Progenitor cell of endocrine pancreas (in vitro differentiated cells): ENCODE measurements around the gene KLHDC4. TPM values are rescaled to one million over a fixed set of nuclear protein-coding genes. Genes with fewer than 3 reads are reported as not detected.

Experiments used
- DNase-seq: peaks from one replicate; pipeline ENCODE4 v3.0.0; 2021; ENCODE audit warnings: low spot score; ENCODE audit not compliant: unreplicated experiment
- H3K27ac Mint-ChIP-seq: 2 replicates; pipeline ENCODE4 v1.8.0; 2021; ENCODE audit warnings: mild to moderate bottlenecking, moderate library complexity, mixed read lengths
- H3K27me3 Mint-ChIP-seq: 2 replicates; pipeline ENCODE4 v1.8.0; 2021; ENCODE audit warnings: mixed read lengths
- H3K36me3 Mint-ChIP-seq: 2 replicates; pipeline ENCODE4 v1.8.0; 2022; ENCODE audit warnings: mixed read lengths; ENCODE audit not compliant: insufficient read depth
- H3K4me1 Mint-ChIP-seq: 2 replicates; pipeline ENCODE4 v1.8.0; 2021; ENCODE audit warnings: low read depth, mixed read lengths
- H3K4me3 Mint-ChIP-seq: 2 replicates; pipeline ENCODE4 v1.8.0; 2021; ENCODE audit warnings: low read depth, mild to moderate bottlenecking, moderate library complexity, mixed read lengths
- H3K9me3 Mint-ChIP-seq: 2 replicates; pipeline ENCODE4 v1.8.0; 2021; ENCODE audit warnings: low read depth, mixed read lengths
- CTCF ChIP-seq: fragments of 200-600 bp; sonication (generic); IDR thresholded peaks from one replicate; pipeline ENCODE4 v1.5.0; 2021; ENCODE audit warnings: antibody characterized with exemption, mild to moderate bottlenecking; ENCODE audit not compliant: unreplicated experiment
- total RNA-seq: library from RNA; stranded (reverse); gene quantifications from 2 replicates; pipeline ENCODE4 v1.2.1, GENCODE V29; 2021

KLHDC4 gene
- total RNA-seq, 1 donor from 2014 or later = 58.8 TPM

- Mint-ChIP-seq H3K4me3 (peak overlapping the region; percentile 62), H3K27me3 (peaks cover 10% of the 10 kb centered on the region), H3K27ac (peak overlapping the region; percentile 90), H3K36me3 (peaks cover 23% of the 10 kb centered on the region), H3K9me3 (no peaks in the 10 kb centered on the region), H3K4me1 (peaks cover 16% of the 10 kb centered on the region)
- peak; percentile 45 for DNase-seq
- TF ChIP-seq CTCF = no peak
Measured at GRCh38 chr16:87705771-87706277, 60.0 kb downstream of the KLHDC4 start.

GRCh38 chr16:87704754-87705353 is 60.9 kb downstream of the KLHDC4 start:
- H3K27ac Mint-ChIP-seq = peak overlapping the region; percentile 59
- no peaks in the 10 kb centered on the region for H3K9me3 Mint-ChIP-seq
- DNase-seq = no peak
- TF ChIP-seq CTCF = no peak
- H3K36me3 Mint-ChIP-seq = peaks cover 21% of the 10 kb centered on the region
- peaks cover 7% of the 10 kb centered on the region for H3K27me3 Mint-ChIP-seq
- H3K4me3 Mint-ChIP-seq = no peak overlapping the region
- H3K4me1 Mint-ChIP-seq = peaks cover 16% of the 10 kb centered on the region

GRCh38 chr16:87703835-87704375 is 61.9 kb downstream of the KLHDC4 start:
- peaks cover 19% of the 10 kb centered on the region for H3K36me3 Mint-ChIP-seq
- no peak overlapping the region for H3K27ac Mint-ChIP-seq
- H3K27me3 Mint-ChIP-seq = peaks cover 7% of the 10 kb centered on the region
- peaks cover 16% of the 10 kb centered on the region for H3K4me1 Mint-ChIP-seq
- no peak for DNase-seq
- H3K4me3 Mint-ChIP-seq = no peak overlapping the region
- no peak for TF ChIP-seq CTCF
- no peaks in the 10 kb centered on the region for H3K9me3 Mint-ChIP-seq

- DNase-seq = no peak
- Mint-ChIP-seq H3K36me3 (peaks cover 16% of the 10 kb centered on the region), H3K27ac (no peak overlapping the region), H3K27me3 (peaks cover under 1% of the 10 kb centered on the region), H3K9me3 (no peaks in the 10 kb centered on the region), H3K4me1 (peaks cover 16% of the 10 kb centered on the region), H3K4me3 (no peak overlapping the region)
- TF ChIP-seq CTCF = no peak
Measured at GRCh38 chr16:87703071-87703470, 62.7 kb downstream of the KLHDC4 start.

DNA sequence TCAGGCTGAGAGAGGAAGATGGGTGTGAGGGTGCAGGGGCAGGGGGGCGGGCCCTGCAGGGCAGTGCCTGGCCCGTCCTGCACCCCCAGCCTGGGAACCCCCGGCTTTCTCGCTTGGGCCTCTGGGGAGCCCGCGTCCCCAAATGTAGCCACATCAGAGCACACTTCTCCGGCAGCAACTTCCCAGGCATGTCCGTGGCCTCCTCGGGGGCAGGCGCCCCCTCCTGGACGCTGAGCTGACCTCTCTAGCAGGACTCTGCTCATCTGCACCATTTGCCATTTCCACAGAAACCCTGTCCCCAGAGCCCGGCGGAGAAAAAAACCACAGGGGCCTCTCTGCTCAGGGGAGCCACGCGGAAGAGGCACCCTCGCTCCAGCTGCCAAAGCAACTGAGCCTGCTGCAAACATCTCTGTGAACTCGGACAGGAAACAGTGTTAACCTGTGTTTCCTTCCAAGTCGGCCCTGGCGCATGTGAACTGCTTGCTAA is 63.4 kb downstream of the KLHDC4 start:
- H3K27me3 Mint-ChIP-seq = no peaks in the 10 kb centered on the region
- H3K36me3 Mint-ChIP-seq = peaks cover 15% of the 10 kb centered on the region
- H3K27ac Mint-ChIP-seq = no peak overlapping the region

More for the DNA sequence above, 63.4 kb downstream of the KLHDC4 start:
- no peaks in the 10 kb centered on the region for H3K9me3 Mint-ChIP-seq
- peaks cover 16% of the 10 kb centered on the region for H3K4me1 Mint-ChIP-seq
- peak; percentile 63 for TF ChIP-seq CTCF
- DNase-seq = no peak
- no peak overlapping the region for H3K4me3 Mint-ChIP-seq
